Fibroblast of lung (primary cell): ENCODE results near the gene MDK. TPM values are rescaled to one million over a fixed set of nuclear protein-coding genes. Genes with fewer than 3 reads are reported as not detected.

Source experiments
- DNase-seq, 2 donors: peaks; one replicate each; pipeline versions ENCODE4 v3.0.0 to v3.0.0-alpha.2; 2010; ENCODE audit warnings: low read depth in 2 of 2
- H2AFZ ChIP-seq: 2 replicates; pipeline ENCODE4 v1.5.1; 2012; ENCODE audit warnings: low read length, control low read depth, inconsistent platforms
- H3K27ac ChIP-seq: 2 replicates; pipeline ENCODE4 v1.5.1; 2011; ENCODE audit warnings: low read length, control low read depth; ENCODE audit not compliant: insufficient read depth
- H3K27me3 ChIP-seq: 2 replicates; pipeline ENCODE4 v1.5.1; 2011; ENCODE audit warnings: mild to moderate bottlenecking, low read length; ENCODE audit not compliant: control insufficient read depth, insufficient read depth
- H3K36me3 ChIP-seq: 2 replicates; pipeline ENCODE4 v1.5.1; 2011; ENCODE audit warnings: low read length; ENCODE audit not compliant: control insufficient read depth, insufficient read depth
- H3K4me1 ChIP-seq: 2 replicates; pipeline ENCODE4 v1.5.1; 2011; ENCODE audit warnings: low read length; ENCODE audit not compliant: control insufficient read depth, insufficient read depth; ENCODE audit errors: extremely low read depth
- H3K4me2 ChIP-seq: 2 replicates; pipeline ENCODE4 v1.5.1; 2011; ENCODE audit warnings: low read length, control low read depth; ENCODE audit not compliant: insufficient read depth; ENCODE audit errors: extremely low read depth
- H3K4me3 ChIP-seq, 4 experiments: fragments of 200-600 bp in 1 of 4; sonication (generic) in 1 of 4; replicated peaks in 1 of 4; 2 replicates each; pipeline ENCODE4 v1.5.1; 2011 to 2016; ENCODE audit warnings: low read length in 4 of 4, low read depth in 3 of 4, mild to moderate bottlenecking in 3 of 4, control low read depth in 2 of 4, inconsistent platforms in 1 of 4, mixed read lengths in 1 of 4; ENCODE audit not compliant: insufficient read depth in 1 of 4; ENCODE audit errors: control extremely low read depth in 1 of 4
- H3K79me2 ChIP-seq: 2 replicates; pipeline ENCODE4 v1.5.1; 2012; ENCODE audit warnings: mild to moderate bottlenecking, low read length, inconsistent platforms; ENCODE audit not compliant: control insufficient read depth, insufficient read depth
- H3K9ac ChIP-seq: 2 replicates; pipeline ENCODE4 v1.5.1; 2011; ENCODE audit warnings: mild to moderate bottlenecking, low read length, control low read depth; ENCODE audit not compliant: insufficient read depth
- H3K9me3 ChIP-seq: 2 replicates; pipeline ENCODE4 v1.5.1; 2012; ENCODE audit warnings: low read depth, low read length; ENCODE audit not compliant: control insufficient read depth, insufficient read depth
- H4K20me1 ChIP-seq: 2 replicates; pipeline ENCODE4 v1.5.1; 2011; ENCODE audit warnings: low read length; ENCODE audit not compliant: control insufficient read depth, insufficient read depth; ENCODE audit errors: extremely low read depth
- CTCF ChIP-seq, 2 donors: IDR thresholded peaks in 1 of 2; conservative IDR thresholded peaks in 1 of 2; 1 replicate in 1 of 2; 2 replicates in 1 of 2; pipeline ENCODE4 v1.5.1; 2011 to 2012; ENCODE audit warnings: low read length in 2 of 2, control low read depth in 1 of 2, inconsistent platforms in 1 of 2, low read depth in 1 of 2, mild to moderate bottlenecking in 1 of 2
- EZH2 ChIP-seq: IDR thresholded peaks from 2 replicates; pipeline ENCODE4 v1.5.1; 2012; ENCODE audit warnings: low read length, control low read depth, mild to moderate bottlenecking; ENCODE audit errors: missing control alignments
- polyA plus RNA-seq, 2 donors: library from polyadenylated mRNA; depleted of rRNA in 1 of 2; stranded (reverse) in 1 of 2; unstranded in 1 of 2; fragments of >200 nt; gene quantifications; 2 replicates each; pipeline ENCODE4 v1.2.1, GENCODE V29; 2011 to 2012; ENCODE audit warnings: missing spikeins in 1 of 2
- total RNA-seq: library from RNA; depleted of rRNA; stranded (reverse); fragments of >200 nt; gene quantifications from 2 replicates; pipeline ENCODE4 v1.2.1, GENCODE V29; 2014

The MDK gene
- total and polyA plus RNA-seq, 2 donors (not counting 1 experiment from before 2014, with no cell fraction given): 44.6 to 131 TPM

- H3K36me3 ChIP-seq: no peaks in the 10 kb centered on the region
- no peaks in the 10 kb centered on the region for H3K79me2 ChIP-seq
- no peak overlapping the region for H3K4me3 ChIP-seq
- H3K27me3 ChIP-seq: no peaks in the 10 kb centered on the region
- no peaks in the 10 kb centered on the region for H3K9me3 ChIP-seq
- H3K9ac ChIP-seq: no peak overlapping the region
- H4K20me1 ChIP-seq: no peaks in the 10 kb centered on the region
- no peak overlapping the region for H3K27ac ChIP-seq
- H2AFZ ChIP-seq: no peak overlapping the region
- no peak for TF ChIP-seq CTCF (conservative IDR thresholded peaks at IDR 0.05 in 1 of 2, IDR thresholded peaks at IDR 0.05 in 1 of 2; ENCODE audit: low read depth in 1 of 2, low read length in 2 of 2)
- no peak overlapping the region for H3K4me2 ChIP-seq
- no peaks in the 10 kb centered on the region for H3K4me1 ChIP-seq
- DNase-seq: no peak
Observed at GRCh38 chr11:46397526-46397925, 16.1 kb downstream of the MDK start.

GRCh38 chr11:46402957-46403902 lies 21.8 kb downstream of the MDK start:
- no peaks in the 10 kb centered on the region for H3K79me2 ChIP-seq
- no peak overlapping the region for H3K27ac ChIP-seq
- no peak overlapping the region for H3K4me3 ChIP-seq
- no peaks in the 10 kb centered on the region for H4K20me1 ChIP-seq
- H2AFZ ChIP-seq: no peak overlapping the region
- H3K9me3 ChIP-seq: no peaks in the 10 kb centered on the region
- no peaks in the 10 kb centered on the region for H3K27me3 ChIP-seq
- TF ChIP-seq EZH2 (no peak), CTCF (conservative IDR thresholded peaks at IDR 0.05 in 1 of 2, IDR thresholded peaks at IDR 0.05 in 1 of 2; ENCODE audit: low read depth in 1 of 2, low read length in 2 of 2) (no peak)
- peaks cover 8% of the 10 kb centered on the region for H3K36me3 ChIP-seq
- no peaks in the 10 kb centered on the region for H3K4me1 ChIP-seq
- no peak overlapping the region for H3K9ac ChIP-seq
- DNase-seq: no peak
- no peak overlapping the region for H3K4me2 ChIP-seq

GRCh38 chr11:46404476-46405017 lies 23.1 kb downstream of the MDK start:
- Histone ChIP-seq H2AFZ (no peak overlapping the region), H3K27ac (no peak overlapping the region), H3K36me3 (peaks cover 10% of the 10 kb centered on the region), H3K9ac (no peak overlapping the region), H3K79me2 (no peaks in the 10 kb centered on the region), H3K4me2 (no peak overlapping the region), H4K20me1 (no peaks in the 10 kb centered on the region), H3K27me3 (no peaks in the 10 kb centered on the region), H3K4me3 (no peak overlapping the region), H3K4me1 (no peaks in the 10 kb centered on the region), H3K9me3 (no peaks in the 10 kb centered on the region)
- TF ChIP-seq CTCF (conservative IDR thresholded peaks at IDR 0.05 in 1 of 2, IDR thresholded peaks at IDR 0.05 in 1 of 2; ENCODE audit: low read depth in 1 of 2, low read length in 2 of 2) (no peak), EZH2 (no peak)
- DNase-seq: peak in 1 of 2 donors; percentile 41
